OCI-LY3 (cell line): ENCODE measurements around the gene EPC1.

Experiments used
- CTCF ChIP-seq: fragments of 200-600, 300-600 bp; sonication (generic); IDR thresholded peaks from 2 replicates; pipeline ENCODE4 v1.5.1; 2014; ENCODE audit warnings: antibody characterized with exemption, low read length, low read depth
- EZH2phosphoT487 ChIP-seq: fragments of 200-600 bp; shearing (Covaris generic); IDR thresholded peaks from 2 replicates; pipeline ENCODE4 v1.6.1; 2018; ENCODE audit warnings: antibody characterized with exemption, mixed run types, low read depth

GRCh38 chr10:32240471-32240870, 106.5 kb downstream of the EPC1 start:
- TF ChIP-seq CTCF (no peak), EZH2phosphoT487 (no peak)
